GM12873 (cell line): ENCODE results near the gene PRPF18.

Source experiments
- TF ChIP-seq, protein P1 (sequence below): IDR thresholded peaks from 2 replicates; pipeline ENCODE4 v1.5.1; 2012; ENCODE audit warnings: low read depth, mild to moderate bottlenecking, moderate library complexity, low read length, control low read depth; ENCODE audit not compliant: insufficient read depth; ENCODE audit errors: missing control alignments

The PRPF18 gene

GRCh38 chr10:13632884-13633440, 46.2 kb downstream of the PRPF18 start:
- TF ChIP-seq, protein P1, sequence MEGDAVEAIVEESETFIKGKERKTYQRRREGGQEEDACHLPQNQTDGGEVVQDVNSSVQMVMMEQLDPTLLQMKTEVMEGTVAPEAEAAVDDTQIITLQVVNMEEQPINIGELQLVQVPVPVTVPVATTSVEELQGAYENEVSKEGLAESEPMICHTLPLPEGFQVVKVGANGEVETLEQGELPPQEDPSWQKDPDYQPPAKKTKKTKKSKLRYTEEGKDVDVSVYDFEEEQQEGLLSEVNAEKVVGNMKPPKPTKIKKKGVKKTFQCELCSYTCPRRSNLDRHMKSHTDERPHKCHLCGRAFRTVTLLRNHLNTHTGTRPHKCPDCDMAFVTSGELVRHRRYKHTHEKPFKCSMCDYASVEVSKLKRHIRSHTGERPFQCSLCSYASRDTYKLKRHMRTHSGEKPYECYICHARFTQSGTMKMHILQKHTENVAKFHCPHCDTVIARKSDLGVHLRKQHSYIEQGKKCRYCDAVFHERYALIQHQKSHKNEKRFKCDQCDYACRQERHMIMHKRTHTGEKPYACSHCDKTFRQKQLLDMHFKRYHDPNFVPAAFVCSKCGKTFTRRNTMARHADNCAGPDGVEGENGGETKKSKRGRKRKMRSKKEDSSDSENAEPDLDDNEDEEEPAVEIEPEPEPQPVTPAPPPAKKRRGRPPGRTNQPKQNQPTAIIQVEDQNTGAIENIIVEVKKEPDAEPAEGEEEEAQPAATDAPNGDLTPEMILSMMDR: no peak

- TF ChIP-seq, protein P1: no peak
These were observed 46.9 kb downstream of the PRPF18 start for GRCh38 chr10:13633689-13634088.

- TF ChIP-seq, protein P1: no peak
These were observed 47.4 kb downstream of the PRPF18 start for GRCh38 chr10:13634207-13634606.

GRCh38 chr10:13636776-13637175, 50.0 kb downstream of the PRPF18 start:
- TF ChIP-seq, protein P1: no peak

DNA sequence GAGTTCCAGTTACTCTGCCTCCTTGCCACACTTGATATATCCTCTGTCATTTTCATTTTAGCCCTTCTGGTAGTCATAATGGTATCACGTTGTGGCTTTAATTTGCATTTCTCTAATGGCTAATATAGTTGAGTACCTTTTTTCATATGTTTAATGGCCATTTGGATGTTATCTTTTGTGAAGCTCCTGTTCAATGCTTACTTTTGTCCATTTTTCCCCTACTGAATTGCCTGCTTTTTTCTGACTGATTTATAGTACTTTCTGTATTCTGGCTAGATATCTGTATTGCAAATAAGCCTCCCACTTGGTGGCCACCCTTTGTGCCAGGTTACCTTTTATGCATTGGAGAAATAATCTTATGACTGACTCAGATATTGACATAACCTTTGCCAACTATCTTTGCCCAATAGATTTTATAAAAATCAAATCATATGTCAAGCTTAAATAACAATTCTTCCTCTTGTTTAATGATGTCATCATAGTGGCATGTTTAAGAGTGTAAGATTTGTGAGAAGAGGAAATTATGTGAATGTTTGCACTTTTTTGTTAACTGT, 50.6 kb downstream of the PRPF18 start:
- TF ChIP-seq, protein P1: no peak

GRCh38 chr10:13637894-13638293, 51.1 kb downstream of the PRPF18 start:
- TF ChIP-seq, protein P1: no peak

DNA sequence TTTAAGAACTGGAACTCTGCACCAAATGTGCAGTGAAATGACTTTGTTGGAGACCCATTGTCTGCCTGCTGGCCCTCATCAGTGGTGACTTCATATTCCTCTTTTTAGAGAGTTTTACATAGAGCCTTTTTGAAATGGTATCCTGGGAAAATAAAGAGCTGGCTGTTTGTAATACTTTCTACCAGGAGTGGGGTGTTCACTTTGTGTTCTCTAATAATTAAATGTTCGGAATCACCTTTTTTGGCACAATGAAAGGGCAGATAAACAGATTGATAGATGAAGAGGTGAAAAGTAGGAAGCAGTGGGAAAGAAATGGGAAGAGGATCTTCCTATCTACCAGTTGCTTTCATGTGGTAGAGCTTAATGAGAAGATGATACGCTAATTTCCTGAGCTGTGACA, 55.5 kb downstream of the PRPF18 start:
- TF ChIP-seq, protein P1: no peak
